Endothelial cell of umbilical vein (primary cell): ENCODE results near the gene TMEM125.

Source experiments
- MYC ChIP-seq: IDR thresholded peaks from one replicate; pipeline ENCODE4 v1.6.1; 2011; ENCODE audit warnings: mild to moderate bottlenecking, low read depth, low read length
- POLR2A ChIP-seq: IDR thresholded peaks from 2 replicates; pipeline ENCODE4 v1.6.1; 2012; ENCODE audit warnings: low read depth, mild to moderate bottlenecking, control low read depth, low read length

DNA sequence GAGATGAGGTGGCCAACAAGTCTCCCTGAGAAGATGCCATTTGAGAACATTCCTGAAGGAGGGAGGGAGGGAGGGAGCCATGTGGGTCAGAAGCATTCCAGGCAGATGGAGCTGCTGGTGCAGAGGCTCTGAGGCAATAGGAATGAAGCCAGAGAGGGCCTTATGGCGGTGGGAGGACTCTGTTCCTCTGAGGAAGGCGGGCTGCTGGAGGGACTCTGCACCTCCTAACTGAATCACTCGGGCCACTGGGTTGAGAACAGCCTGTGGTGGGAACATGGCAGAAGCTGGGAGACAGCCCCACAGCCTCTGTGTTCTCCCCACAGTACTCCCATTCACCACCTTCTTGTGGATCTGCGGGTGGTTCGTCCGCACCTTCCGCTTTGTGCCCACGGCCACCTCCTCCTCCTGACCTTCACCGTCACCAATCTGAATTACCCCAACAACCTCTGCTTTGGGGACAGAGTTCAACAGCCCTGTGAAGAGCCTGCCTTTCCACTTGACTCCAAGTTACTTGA, 2.4 kb upstream of the TMEM125 start:
- TF ChIP-seq MYC (no peak), POLR2A (no peak)
